HG03175 (cell line): ENCODE results near the gene BEND5.
A peak's percentile ranks its signal among the peaks of the same experiment; 100 is the strongest.

ENCODE experiments used
- ATAC-seq: cut with Tn5 transposase; IDR thresholded peaks from one replicate; pipeline ENCODE4 v1.9.1; 2021; ENCODE audit warnings: mild to moderate bottlenecking, moderate library complexity; ENCODE audit not compliant: unreplicated experiment

BEND5 gene

GRCh38 chr1:48726139-48726538 lies 50.6 kb downstream of the BEND5 start:
- no peak for ATAC-seq

GRCh38 chr1:48725341-48726046 lies 51.2 kb downstream of the BEND5 start:
- ATAC-seq, result no peak

- no peak for ATAC-seq
Observed at GRCh38 chr1:48720929-48721328, 55.8 kb downstream of the BEND5 start.

- ATAC-seq, result no peak
Observed at GRCh38 chr1:48718705-48719104, 58.0 kb downstream of the BEND5 start.

GRCh38 chr1:48718116-48718630 lies 58.5 kb downstream of the BEND5 start:
- no peak for ATAC-seq

- ATAC-seq, result no peak
Observed at GRCh38 chr1:48717082-48717481, 59.6 kb downstream of the BEND5 start.

GRCh38 chr1:48715921-48716320 lies 60.8 kb downstream of the BEND5 start:
- ATAC-seq, result no peak

- no peak for ATAC-seq
Observed at GRCh38 chr1:48710915-48711314, 65.8 kb downstream of the BEND5 start.

- no peak for ATAC-seq
Observed at GRCh38 chr1:48710318-48710717, 66.4 kb downstream of the BEND5 start.

GRCh38 chr1:48704736-48705135 lies 72.0 kb downstream of the BEND5 start:
- ATAC-seq, result no peak

GRCh38 chr1:48701445-48701844 lies 75.2 kb downstream of the BEND5 start:
- ATAC-seq, result no peak

- ATAC-seq, result peak; percentile 64
Observed at GRCh38 chr1:48697066-48697707, 79.5 kb downstream of the BEND5 start.

GRCh38 chr1:48695161-48695560 lies 81.5 kb downstream of the BEND5 start:
- ATAC-seq, result no peak

- ATAC-seq, result no peak
Observed at GRCh38 chr1:48693674-48694320, 82.9 kb downstream of the BEND5 start.

- ATAC-seq, result no peak
Observed at GRCh38 chr1:48693180-48693579, 83.5 kb downstream of the BEND5 start.

GRCh38 chr1:48692235-48692634 lies 84.5 kb downstream of the BEND5 start:
- ATAC-seq, result no peak

GRCh38 chr1:48691429-48692001 lies 85.2 kb downstream of the BEND5 start:
- ATAC-seq, result peak; percentile 77

GRCh38 chr1:48688102-48688760 lies 88.5 kb downstream of the BEND5 start:
- peak; percentile 69 for ATAC-seq

GRCh38 chr1:48687282-48688045 lies 89.2 kb downstream of the BEND5 start:
- ATAC-seq, result no peak

GRCh38 chr1:48686159-48686558 lies 90.5 kb downstream of the BEND5 start:
- ATAC-seq, result no peak
